CD4-positive, alpha-beta T cell treated with Interleukin-1 beta for 1 hour (primary cell): Measurements from ENCODE around the gene KIF1B.
A peak's percentile ranks its signal among the peaks of the same experiment; 100 is the strongest.
"Not testable (repeated sequence)": the region's sequence is repeated elsewhere in the genome, so short reads cannot be mapped to it uniquely, and the experiment has no call there.

ENCODE experiments used
- DNase-seq, 2 donors: peaks; one replicate each; pipeline ENCODE4 v3.0.0-alpha.2; 2020 to 2022

KIF1B gene

DNA sequence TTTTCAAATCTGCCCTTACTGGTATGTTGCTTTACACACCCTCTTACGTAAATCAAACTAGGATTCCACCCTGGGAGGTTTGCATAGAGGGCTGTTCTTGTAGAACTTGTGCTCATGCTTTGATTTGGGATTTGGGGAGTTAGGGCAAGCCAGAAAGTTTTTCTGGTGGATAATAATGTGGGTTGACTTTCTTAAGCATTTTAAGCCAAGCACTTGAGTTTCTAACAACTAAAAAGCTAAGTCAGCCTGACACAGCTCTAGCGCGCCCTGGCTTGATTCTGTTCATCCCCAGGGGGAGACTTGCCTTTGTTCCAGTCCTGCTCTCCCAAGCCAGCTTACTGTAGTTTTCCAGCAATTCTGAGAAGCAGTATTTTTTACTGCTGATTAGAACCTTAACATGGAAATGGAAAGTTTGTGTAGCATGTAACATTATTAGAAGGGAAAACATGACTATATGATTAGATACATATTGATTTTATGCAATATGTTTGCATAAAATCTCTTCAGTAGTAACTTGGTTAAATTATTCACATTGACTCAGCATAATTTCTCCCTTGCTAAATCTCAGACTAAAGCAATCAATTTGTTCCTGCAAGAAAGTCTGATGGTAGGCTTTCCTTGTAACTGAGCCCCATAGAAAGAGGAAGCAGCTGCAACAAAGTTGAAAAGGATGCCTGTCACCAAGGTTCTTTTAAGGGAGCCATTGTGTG lies 177.5 kb downstream of the KIF1B start:
- peak; percentile 14 for DNase-seq

DNA sequence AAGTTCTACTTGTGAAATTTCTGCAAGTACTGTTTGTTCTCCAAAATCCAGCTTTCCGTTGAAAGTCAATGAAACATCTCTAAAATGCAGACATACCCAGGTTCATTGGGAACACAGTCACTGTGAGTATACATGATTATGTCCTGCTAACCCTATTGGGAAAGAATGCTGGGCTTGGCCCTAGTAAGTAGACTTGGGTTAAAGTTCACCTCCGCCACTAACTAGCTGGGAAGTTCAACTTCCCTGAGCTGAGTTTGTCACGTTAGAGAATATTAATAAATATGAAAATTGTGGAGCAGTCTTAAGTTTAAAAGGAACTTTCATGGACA lies 178.0 kb downstream of the KIF1B start:
- no peak for DNase-seq

DNA sequence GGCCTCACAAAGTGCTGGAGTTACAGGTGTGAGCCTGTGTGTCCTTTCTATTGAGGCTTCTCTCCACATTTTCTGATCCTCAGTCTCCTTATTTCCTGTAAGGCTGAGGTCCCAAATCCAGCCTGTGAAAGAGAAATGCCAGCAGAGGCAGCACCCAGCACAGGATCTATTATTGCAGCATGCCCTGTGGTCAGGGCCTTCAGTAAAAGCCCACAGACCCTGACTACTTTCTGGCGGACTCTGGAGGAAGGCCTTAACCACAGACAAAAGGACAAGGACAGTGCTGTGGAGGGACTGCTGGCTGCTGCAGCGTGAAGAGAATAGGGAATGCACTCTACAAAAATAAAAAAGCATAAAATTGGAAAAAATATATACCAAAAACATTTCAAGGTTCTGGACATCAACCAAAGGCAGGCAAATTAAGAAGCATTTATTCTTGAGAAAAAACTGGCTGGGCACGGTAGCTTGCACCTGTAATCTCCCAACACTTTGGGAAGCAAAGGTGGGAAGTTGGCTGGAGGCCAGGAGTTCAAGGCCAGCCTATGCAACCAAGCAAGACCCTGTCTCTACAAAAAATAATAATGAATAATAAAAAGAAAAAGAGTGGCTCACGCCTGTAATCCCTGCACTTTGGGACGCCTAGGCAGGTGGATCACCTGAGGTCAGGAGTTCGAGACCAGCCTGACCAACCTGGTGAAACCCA lies 179.1 kb downstream of the KIF1B start:
- no peak for DNase-seq

DNA sequence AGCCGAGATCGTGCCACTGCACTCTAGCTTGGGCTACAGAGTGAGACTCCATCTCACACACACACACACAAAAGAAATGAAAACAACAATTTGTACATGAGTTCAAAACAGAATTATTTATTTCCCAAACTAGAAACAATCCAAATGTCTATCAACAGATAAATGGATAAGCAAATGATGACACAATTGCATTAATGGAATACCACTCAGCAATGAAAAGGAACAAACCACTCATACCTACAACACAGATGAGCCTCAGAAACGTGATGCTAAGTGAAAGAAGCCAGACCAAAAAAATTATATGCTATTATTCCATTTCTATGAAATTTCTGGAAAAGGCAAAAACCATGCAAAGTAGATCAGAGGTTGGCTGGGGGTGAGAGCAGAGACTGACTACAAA lies 186.5 kb downstream of the KIF1B start:
- no peak for DNase-seq

GRCh38 chr1:10398278-10398733 lies 187.9 kb downstream of the KIF1B start:
- DNase-seq: no peak

GRCh38 chr1:10398734-10399443 lies 188.5 kb downstream of the KIF1B start, which contains the start of gene PGD:
Gene PGD (plus strand): TSS chr1:10399064. CDS start chr1:10399118, 54 bp downstream.
- peak; percentile 96 to 97 for DNase-seq

- no peak for DNase-seq
Measured at GRCh38 chr1:10399444-10399941, 189.1 kb downstream of the KIF1B start.

- DNase-seq: no peak
Measured at GRCh38 chr1:10400013-10400412, 189.6 kb downstream of the KIF1B start.

DNA sequence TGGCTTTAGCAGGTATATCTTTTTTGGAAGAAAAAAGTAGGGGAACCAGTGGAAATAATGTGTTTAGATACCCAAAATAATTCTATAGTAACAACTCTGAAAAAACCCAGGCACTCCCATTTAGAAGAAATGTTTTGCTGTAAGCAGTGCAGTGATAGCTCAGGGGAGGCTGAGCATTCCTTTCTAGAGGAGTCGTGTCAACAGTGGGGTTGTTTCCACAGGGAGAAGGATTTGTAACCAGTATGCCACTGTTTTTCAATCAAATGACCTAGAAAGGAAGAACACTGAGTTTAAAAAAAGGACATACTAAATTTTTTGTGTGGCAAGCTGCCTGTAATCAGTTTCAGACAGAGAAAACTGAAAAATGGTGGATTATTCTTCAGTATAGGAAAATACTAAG lies 190.9 kb downstream of the KIF1B start:
- no peak for DNase-seq

- no peak for DNase-seq
Measured at GRCh38 chr1:10402729-10403274, 192.4 kb downstream of the KIF1B start.

DNA sequence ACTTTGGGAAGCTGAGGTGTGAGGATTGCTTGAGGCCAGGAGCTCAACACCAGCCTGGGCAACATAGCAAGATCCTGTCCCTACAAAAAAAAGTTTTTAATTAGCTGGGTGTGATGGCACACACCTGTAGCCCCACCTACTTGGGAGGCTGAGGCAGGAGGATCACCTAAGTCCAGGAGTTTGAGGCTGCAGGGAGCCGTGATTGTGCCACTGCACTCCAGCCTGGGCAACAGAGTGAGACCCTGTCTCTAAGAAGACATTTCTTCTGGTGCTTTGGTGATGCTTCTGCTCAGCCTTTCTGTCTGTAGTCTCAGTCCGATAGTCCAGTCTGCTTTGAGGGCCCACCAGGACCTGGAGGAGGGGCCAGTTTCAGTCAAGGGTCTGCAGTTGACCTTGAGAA lies 196.8 kb downstream of the KIF1B start:
- DNase-seq: no peak

- peak in 1 of 2 donors; percentile 43 for DNase-seq
Measured at GRCh38 chr1:10415211-10415930, 205.0 kb downstream of the KIF1B start.

- DNase-seq: not testable (repeated sequence)
Measured at GRCh38 chr1:10415967-10416366, 205.6 kb downstream of the KIF1B start.

- not testable (repeated sequence) for DNase-seq
Measured at GRCh38 chr1:10418741-10419140, 208.4 kb downstream of the KIF1B start.

- no peak for DNase-seq
Measured at GRCh38 chr1:10419351-10419750, 209.0 kb downstream of the KIF1B start.

GRCh38 chr1:10421637-10422036 lies 211.3 kb downstream of the KIF1B start:
- no peak for DNase-seq

- DNase-seq: no peak
Measured at GRCh38 chr1:10424034-10424433, 213.7 kb downstream of the KIF1B start.

- DNase-seq: no peak
Measured at GRCh38 chr1:10424651-10425050, 214.3 kb downstream of the KIF1B start.

GRCh38 chr1:10425826-10426534 lies 215.6 kb downstream of the KIF1B start:
- DNase-seq: not testable (repeated sequence)

DNA sequence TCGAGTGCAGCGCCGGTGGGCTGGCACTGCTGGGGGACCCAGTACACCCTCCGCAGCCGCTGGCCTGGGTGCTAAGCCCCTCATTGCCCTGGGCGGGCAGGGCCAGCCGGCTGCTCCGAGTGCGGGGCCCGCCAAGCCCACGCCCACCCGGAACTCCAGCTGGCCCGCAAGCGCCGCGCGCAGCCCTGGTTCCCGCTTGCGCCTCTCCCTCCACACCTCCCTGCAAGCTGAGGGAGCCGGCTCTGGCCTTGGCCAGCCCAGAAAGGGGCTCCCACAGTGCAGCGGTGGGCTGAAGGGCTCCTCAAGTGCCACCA lies 216.1 kb downstream of the KIF1B start:
- DNase-seq: not testable (repeated sequence)

GRCh38 chr1:10428984-10429383 lies 218.6 kb downstream of the KIF1B start:
- DNase-seq: no peak

DNA sequence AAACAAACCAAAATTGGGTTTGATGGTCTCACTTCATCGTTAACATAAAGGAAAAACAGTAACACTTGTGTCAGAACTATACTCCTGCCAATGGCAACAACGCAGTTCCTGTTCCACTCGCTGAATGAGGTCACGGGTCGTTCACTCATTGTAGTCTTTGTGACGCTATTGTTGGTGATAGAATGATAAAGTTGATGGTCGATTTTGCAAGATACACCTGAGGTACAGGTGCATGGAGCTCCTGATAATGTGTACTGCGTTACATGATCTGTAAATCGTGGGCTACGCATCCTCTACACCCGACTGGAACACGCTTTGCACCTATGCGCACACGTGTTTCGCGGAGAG lies 219.5 kb downstream of the KIF1B start:
- DNase-seq: peak; percentile 30 to 34
